Endodermal cell (in vitro differentiated cells): ENCODE measurements around the gene FBN3. TPM values are rescaled to one million over a fixed set of nuclear protein-coding genes. Genes with fewer than 3 reads are reported as not detected.

Source experiments
- DNase-seq: peaks from one replicate; pipeline ENCODE4 v3.0.0-alpha.2; 2017
- H3K27ac ChIP-seq: 2 replicates; pipeline ENCODE4 v1.5.1; 2013; ENCODE audit warnings: mild to moderate bottlenecking, low read depth, low read length, moderate library complexity
- H3K27me3 ChIP-seq: 2 replicates; pipeline ENCODE4 v1.6.1; 2013; ENCODE audit warnings: mild to moderate bottlenecking, low read length, moderate library complexity; ENCODE audit not compliant: insufficient read depth, control insufficient read depth, poor library complexity, severe bottlenecking
- H3K36me3 ChIP-seq: 2 replicates; pipeline ENCODE4 v1.7.0; 2013; ENCODE audit warnings: mild to moderate bottlenecking, low read length, moderate library complexity; ENCODE audit not compliant: control insufficient read depth, insufficient read depth
- H3K4me1 ChIP-seq: one replicate; pipeline ENCODE4 v1.7.0; 2013; ENCODE audit warnings: low read length; ENCODE audit not compliant: control insufficient read depth, insufficient read depth
- H3K4me3 ChIP-seq: 2 replicates; pipeline ENCODE4 v1.5.1; 2013; ENCODE audit warnings: mild to moderate bottlenecking, low read length, moderate library complexity
- H3K9ac ChIP-seq: 2 replicates; pipeline ENCODE4 v1.6.1; 2013; ENCODE audit warnings: mild to moderate bottlenecking, low read length, moderate library complexity; ENCODE audit not compliant: poor library complexity, severe bottlenecking; ENCODE audit errors: extremely low read depth
- H3K9me3 ChIP-seq: 2 replicates; pipeline ENCODE4 v1.6.1; 2013; ENCODE audit warnings: mild to moderate bottlenecking, low read length, moderate library complexity; ENCODE audit not compliant: control insufficient read depth
- H3K27ac Mint-ChIP-seq: 2 replicates; pipeline ENCODE4 v1.8.0; 2020; ENCODE audit warnings: mixed read lengths
- H3K27me3 Mint-ChIP-seq: 2 replicates; pipeline ENCODE4 v1.8.0; 2021; ENCODE audit warnings: mild to moderate bottlenecking, mixed read lengths; ENCODE audit not compliant: insufficient read depth
- H3K36me3 Mint-ChIP-seq: 2 replicates; pipeline ENCODE4 v1.8.0; 2020; ENCODE audit warnings: low read depth, mixed read lengths
- H3K4me1 Mint-ChIP-seq: 2 replicates; pipeline ENCODE4 v1.8.0; 2020; ENCODE audit warnings: mixed read lengths
- H3K4me3 Mint-ChIP-seq: 2 replicates; pipeline ENCODE4 v1.8.0; 2020; ENCODE audit warnings: mild to moderate bottlenecking, moderate library complexity, mixed read lengths
- H3K9me3 Mint-ChIP-seq: 2 replicates; pipeline ENCODE4 v1.8.0; 2020; ENCODE audit warnings: mild to moderate bottlenecking, mixed read lengths
- CTCF ChIP-seq: fragments of 200-600 bp; sonication (generic); conservative IDR thresholded peaks from 2 replicates; pipeline ENCODE4 v1.5.0; 2021; ENCODE audit warnings: antibody characterized with exemption, mild to moderate bottlenecking
- WGBS, 2 experiments: methylation state at CpG; one replicate each; pipeline versions ENCODE4 v1.1.5 to v1.1.7; 2013; ENCODE audit warnings: missing lambda C conversion rate in 2 of 2, mixed read lengths in 1 of 2; ENCODE audit not compliant: insufficient coverage in 1 of 2, insufficient read length in 1 of 2; 5-methylcytosine and 5-hydroxymethylcytosine counted together
- total RNA-seq, 2 donors: library from RNA; stranded (reverse); fragmentation: NEBNext Ultra II Directional in 1 of 2; extraction: Animal tissue kit (Norgen Biotek cat#: 25700) in 1 of 2; gene quantifications; 2 replicates in 1 of 2; 3 replicates in 1 of 2; pipeline ENCODE4 v1.2.1, GENCODE V29; 2021

FBN3 gene
- total RNA-seq, 2 donors from 2014 or later, result 105 to 143 TPM

GRCh38 chr19:8123683-8124082, 25.7 kb downstream of the FBN3 start:
- no peaks in the 10 kb centered on the region for H3K4me1 ChIP-seq
- Mint-ChIP-seq H3K4me1 (peaks cover 3% of the 10 kb centered on the region), H3K27me3 (no peaks in the 10 kb centered on the region), H3K9me3 (no peaks in the 10 kb centered on the region), H3K4me3 (no peak overlapping the region), H3K36me3 (peaks cover 66% of the 10 kb centered on the region), H3K27ac (peak overlapping the region; percentile 52)
- DNase-seq, result no peak
- H3K27me3 ChIP-seq, result no peaks in the 10 kb centered on the region
- WGBS, 2 experiments, result 94 to 96% methylated on average over 18 to 22 of the region's 22 CpGs
- TF ChIP-seq CTCF, result no peak
- peaks cover 36% of the 10 kb centered on the region for H3K36me3 ChIP-seq
- H3K4me3 ChIP-seq, result no peak overlapping the region
- H3K27ac ChIP-seq, result no peak overlapping the region
- H3K9ac ChIP-seq, result no peak overlapping the region
- no peaks in the 10 kb centered on the region for H3K9me3 ChIP-seq

- Mint-ChIP-seq H3K4me3 (no peak overlapping the region), H3K27ac (peak overlapping the region; percentile 83), H3K36me3 (peaks cover 53% of the 10 kb centered on the region), H3K27me3 (no peaks in the 10 kb centered on the region), H3K9me3 (no peaks in the 10 kb centered on the region), H3K4me1 (peaks cover 3% of the 10 kb centered on the region)
- WGBS, 2 experiments, result 77 to 85% methylated on average over 12 to 26 of the region's 26 CpGs
- Histone ChIP-seq H3K9me3 (no peaks in the 10 kb centered on the region), H3K4me3 (no peak overlapping the region), H3K4me1 (no peaks in the 10 kb centered on the region), H3K27me3 (no peaks in the 10 kb centered on the region), H3K9ac (no peak overlapping the region), H3K27ac (no peak overlapping the region), H3K36me3 (peaks cover 37% of the 10 kb centered on the region)
- no peak for TF ChIP-seq CTCF
- DNase-seq, result peak; percentile 86
Measured at GRCh38 chr19:8120636-8121480, 28.5 kb downstream of the FBN3 start.

- H3K27me3 ChIP-seq, result no peaks in the 10 kb centered on the region
- WGBS, 2 experiments, result 97% methylated on average over 2 of the region's 2 CpGs; no CpG with 5 or more reads in 1 of the 2 experiments
- no peaks in the 10 kb centered on the region for H3K4me1 ChIP-seq
- Mint-ChIP-seq H3K4me3 (no peak overlapping the region), H3K4me1 (peaks cover 3% of the 10 kb centered on the region), H3K27me3 (no peaks in the 10 kb centered on the region), H3K9me3 (no peaks in the 10 kb centered on the region), H3K27ac (no peak overlapping the region), H3K36me3 (peaks cover 52% of the 10 kb centered on the region)
- no peak overlapping the region for H3K27ac ChIP-seq
- H3K36me3 ChIP-seq, result peaks cover 44% of the 10 kb centered on the region
- DNase-seq, result no peak
- TF ChIP-seq CTCF, result no peak
- H3K4me3 ChIP-seq, result no peak overlapping the region
- H3K9ac ChIP-seq, result no peak overlapping the region
- H3K9me3 ChIP-seq, result no peaks in the 10 kb centered on the region
Measured at GRCh38 chr19:8117991-8118390, 31.4 kb downstream of the FBN3 start.
